HEK293 (cell line): ENCODE measurements around the gene XRN1.

Experiments used
- CTCF ChIA-PET: fragments of 350-600 bp; formaldehyde crosslinking; extraction: SDS; loops from one replicate; lab custom pipeline; 2021; ENCODE audit warnings: antibody characterized with exemption; lab: Yijun Ruan, JAX
- POLR2A ChIA-PET: fragments of 300-600 bp; formaldehyde crosslinking; extraction: SDS; loops from one replicate; lab custom pipeline; 2020; ENCODE audit warnings: antibody characterized with exemption, inconsistent platforms; lab: Yijun Ruan, JAX
- H3K27ac ChIP-seq: fragments of 200-500 bp; sonication (Bioruptor generic); 2 replicates; pipeline ENCODE4 v1.5.1; 2014; ENCODE audit warnings: low read depth, low read length, control low read depth, inconsistent platforms; ENCODE audit errors: extremely low read depth
- H3K36me3 ChIP-seq, 2 experiments: fragments of 200-500 bp in 1 of 2; sonication (Bioruptor generic) in 1 of 2; 1 replicate in 1 of 2; 2 replicates in 1 of 2; pipeline ENCODE4 v1.5.1; 2014 to 2017; ENCODE audit warnings: inconsistent platforms in 2 of 2, low read length in 2 of 2; ENCODE audit not compliant: control insufficient read depth in 2 of 2, insufficient read depth in 1 of 2
- H3K4me1 ChIP-seq: fragments of 200-500 bp; sonication (Bioruptor generic); 2 replicates; pipeline ENCODE4 v1.5.1; 2014; ENCODE audit warnings: mild to moderate bottlenecking, low read length, inconsistent platforms; ENCODE audit not compliant: control insufficient read depth, insufficient read depth
- H3K4me3 ChIP-seq: 2 replicates; pipeline ENCODE4 v1.5.1; 2011; ENCODE audit warnings: low read depth, mild to moderate bottlenecking, control low read depth, low read length, moderate library complexity
- H3K9me3 ChIP-seq: fragments of 200-500 bp; sonication (Bioruptor generic); 2 replicates; pipeline ENCODE4 v1.5.1; 2014; ENCODE audit warnings: low read depth, low read length, inconsistent platforms; ENCODE audit not compliant: control insufficient read depth, insufficient read depth
- ATF2 ChIP-seq: fragments of 450-650 bp; formaldehyde crosslinking; IDR thresholded peaks from 2 replicates; pipeline ENCODE4 v1.5.1; 2016; ENCODE audit warnings: missing biosample characterization, missing genetic modification characterization, low read depth
- HOXC10 ChIP-seq: sonication (generic); formaldehyde crosslinking; IDR thresholded peaks from 2 replicates; pipeline ENCODE4 v1.8.1; 2023; ENCODE audit warnings: mild to moderate bottlenecking, missing genetic modification reagents
- KLF16 ChIP-seq: fragments of 450-650 bp; formaldehyde crosslinking; IDR thresholded peaks from 2 replicates; pipeline ENCODE4 v1.5.1; 2017; ENCODE audit warnings: missing biosample characterization, missing genetic modification characterization
- SETDB1 ChIP-seq: IDR thresholded peaks from one replicate; pipeline ENCODE4 v1.6.1; 2017; ENCODE audit warnings: mild to moderate bottlenecking, low read length, moderate library complexity, mixed read lengths; ENCODE audit not compliant: insufficient read length
- ZBTB49 ChIP-seq: fragments of 450-650 bp; formaldehyde crosslinking; IDR thresholded peaks from 2 replicates; pipeline ENCODE4 v1.5.1; 2016; ENCODE audit warnings: missing biosample characterization, missing genetic modification characterization, low read depth
- ZNF211 ChIP-seq: fragments of 450-650 bp; formaldehyde crosslinking; IDR thresholded peaks from 2 replicates; pipeline ENCODE4 v1.5.1; 2016; ENCODE audit warnings: low read depth, missing biosample characterization, missing genetic modification characterization
- ZNF518A ChIP-seq: fragments of 450-650 bp; formaldehyde crosslinking; conservative IDR thresholded peaks from 2 replicates; pipeline ENCODE4 v1.5.1; 2016; ENCODE audit warnings: low read depth, missing biosample characterization, missing genetic modification characterization
- ZNF529 ChIP-seq: fragments of 450-650 bp; formaldehyde crosslinking; IDR thresholded peaks from 2 replicates; pipeline ENCODE4 v1.5.1; 2017; ENCODE audit warnings: missing genetic modification characterization, missing biosample characterization; ENCODE audit not compliant: insufficient replicate concordance
- ZNF560 ChIP-seq: fragments of 450-650 bp; formaldehyde crosslinking; IDR thresholded peaks from 2 replicates; pipeline ENCODE4 v1.5.1; 2017; ENCODE audit warnings: missing biosample characterization, missing genetic modification characterization, borderline replicate concordance
- ZNF629 ChIP-seq: fragments of 450-650 bp; formaldehyde crosslinking; IDR thresholded peaks from 2 replicates; pipeline ENCODE4 v1.5.1; 2017; ENCODE audit warnings: missing biosample characterization, missing genetic modification characterization
- ZNF747 ChIP-seq: fragments of 450-650 bp; formaldehyde crosslinking; IDR thresholded peaks from 2 replicates; pipeline ENCODE4 v1.5.1; 2016; ENCODE audit warnings: missing biosample characterization, missing genetic modification characterization
- ZNF792 ChIP-seq: fragments of 450-650 bp; formaldehyde crosslinking; IDR thresholded peaks from 2 replicates; pipeline ENCODE4 v1.5.1; 2016; ENCODE audit warnings: missing biosample characterization, missing genetic modification characterization
- ZSCAN30 ChIP-seq: fragments of 450-650 bp; IDR thresholded peaks from 2 replicates; pipeline ENCODE4 v1.5.1; 2018; ENCODE audit warnings: missing biosample characterization, mild to moderate bottlenecking, missing genetic modification characterization, moderate library complexity
- TF ChIP-seq, protein P1 (sequence below): fragments of 450-650 bp; formaldehyde crosslinking; IDR thresholded peaks from 2 replicates; pipeline ENCODE4 v1.5.1; 2016; ENCODE audit warnings: missing biosample characterization, missing genetic modification characterization
- TF ChIP-seq, protein P2 (sequence below): fragments of 450-650 bp; formaldehyde crosslinking; IDR thresholded peaks from 2 replicates; pipeline ENCODE4 v1.5.1; 2016; ENCODE audit warnings: missing biosample characterization, missing genetic modification characterization

Gene XRN1

DNA sequence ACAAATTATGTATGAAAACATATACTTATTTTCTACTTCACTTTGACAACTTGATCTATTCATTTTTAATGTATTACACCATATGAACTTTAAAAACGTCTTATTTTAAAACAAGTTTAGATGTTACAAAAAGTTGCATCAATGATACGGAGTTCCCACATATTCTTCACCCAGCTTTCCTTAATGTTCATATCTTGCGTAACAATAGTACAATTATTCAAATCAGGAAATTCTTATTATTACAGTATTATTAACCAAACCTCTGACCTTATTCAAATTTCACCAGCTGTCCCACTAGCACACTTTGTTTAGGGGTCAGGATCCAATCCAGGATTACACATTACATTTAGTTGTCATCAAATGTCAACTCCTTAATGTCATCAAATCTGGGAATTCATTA is 12.9 kb upstream of the XRN1 start:
- Histone ChIP-seq H3K4me1 (no peaks in the 10 kb centered on the region), H3K36me3 (peaks cover 0 to 32% of the 10 kb centered on the region in 2 experiments; a peak in 2 of 3 replicates), H3K9me3 (no peaks in the 10 kb centered on the region), H3K4me3 (no peak overlapping the region), H3K27ac (no peak overlapping the region)
- CTCF ChIA-PET: no interaction called here
- no peak for TF ChIP-seq ZNF629 (tag by site-specific recombination)
- no peak for TF ChIP-seq ZBTB49 (tag by site-specific recombination)
- TF ChIP-seq ZNF747 (tag by site-specific recombination): no peak
- TF ChIP-seq, protein P1, sequence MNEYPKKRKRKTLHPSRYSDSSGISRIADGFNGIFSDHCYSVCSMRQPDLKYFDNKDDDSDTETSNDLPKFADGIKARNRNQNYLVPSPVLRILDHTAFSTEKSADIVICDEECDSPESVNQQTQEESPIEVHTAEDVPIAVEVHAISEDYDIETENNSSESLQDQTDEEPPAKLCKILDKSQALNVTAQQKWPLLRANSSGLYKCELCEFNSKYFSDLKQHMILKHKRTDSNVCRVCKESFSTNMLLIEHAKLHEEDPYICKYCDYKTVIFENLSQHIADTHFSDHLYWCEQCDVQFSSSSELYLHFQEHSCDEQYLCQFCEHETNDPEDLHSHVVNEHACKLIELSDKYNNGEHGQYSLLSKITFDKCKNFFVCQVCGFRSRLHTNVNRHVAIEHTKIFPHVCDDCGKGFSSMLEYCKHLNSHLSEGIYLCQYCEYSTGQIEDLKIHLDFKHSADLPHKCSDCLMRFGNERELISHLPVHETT (tag by site-specific recombination): no peak
- no peak for TF ChIP-seq ZNF792 (tag by site-specific recombination)
- TF ChIP-seq ZNF518A (tag by site-specific recombination): no peak
- TF ChIP-seq ATF2: no peak
- no peak for TF ChIP-seq HOXC10 (CRISPR knock-in tag)
- TF ChIP-seq ZNF560 (tag by site-specific recombination): no peak
- no peak for TF ChIP-seq KLF16 (tag by site-specific recombination)
- TF ChIP-seq, protein P2, sequence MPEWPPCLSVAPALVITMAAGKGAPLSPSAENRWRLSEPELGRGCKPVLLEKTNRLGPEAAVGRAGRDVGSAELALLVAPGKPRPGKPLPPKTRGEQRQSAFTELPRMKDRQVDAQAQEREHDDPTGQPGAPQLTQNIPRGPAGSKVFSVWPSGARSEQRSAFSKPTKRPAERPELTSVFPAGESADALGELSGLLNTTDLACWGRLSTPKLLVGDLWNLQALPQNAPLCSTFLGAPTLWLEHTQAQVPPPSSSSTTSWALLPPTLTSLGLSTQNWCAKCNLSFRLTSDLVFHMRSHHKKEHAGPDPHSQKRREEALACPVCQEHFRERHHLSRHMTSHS (tag by site-specific recombination): no peak
- TF ChIP-seq SETDB1: no peak
- no peak for TF ChIP-seq ZNF211 (tag by site-specific recombination)
- TF ChIP-seq ZNF529 (tag by site-specific recombination): no peak
- no peak for TF ChIP-seq ZSCAN30
- POLR2A ChIA-PET: no interaction called here
